GM10266 (cell line): ENCODE data around the gene PRKCQ.

Experiments
- DNase-seq: peaks from one replicate; pipeline ENCODE4 v3.0.0; 2012; ENCODE audit errors: extremely low spot score
- CTCF ChIP-seq: IDR thresholded peaks from 2 replicates; pipeline ENCODE4 v1.5.1; 2012; ENCODE audit warnings: mild to moderate bottlenecking, low read depth; ENCODE audit not compliant: control insufficient read depth, insufficient read depth; ENCODE audit errors: missing control alignments

PRKCQ gene

GRCh38 chr10:6516281-6516928, 63.7 kb downstream of the PRKCQ start:
- no peak for DNase-seq
- TF ChIP-seq CTCF: no peak

GRCh38 chr10:6514844-6515780, 65.0 kb downstream of the PRKCQ start:
- DNase-seq: no peak

GRCh38 chr10:6514180-6514579, 65.9 kb downstream of the PRKCQ start:
- TF ChIP-seq CTCF: no peak
- DNase-seq: no peak

More at GRCh38 chr10:6514844-6515780, 65.0 kb downstream of the PRKCQ start:
- TF ChIP-seq CTCF: no peak

GRCh38 chr10:6513476-6513875, 66.6 kb downstream of the PRKCQ start:
- no peak for DNase-seq
- TF ChIP-seq CTCF: no peak

GRCh38 chr10:6512182-6512581, 67.9 kb downstream of the PRKCQ start:
- no peak for TF ChIP-seq CTCF
- DNase-seq: no peak

GRCh38 chr10:6511347-6511746, 68.7 kb downstream of the PRKCQ start:
- DNase-seq: no peak
- no peak for TF ChIP-seq CTCF

GRCh38 chr10:6507311-6507710, 72.8 kb downstream of the PRKCQ start:
- no peak for TF ChIP-seq CTCF
- peak; percentile 31 for DNase-seq
